Activated CD8-positive, alpha-beta memory T cell treated with anti-CD3 and anti-CD28 coated beads, Interleukin-2, amount 10 ng/mL, durations not matched to agents 7 days and 5 days (primary cell): Measurements from ENCODE around the gene PPP6R2. TPM values are rescaled to one million over a fixed set of nuclear protein-coding genes. Genes with fewer than 3 reads are reported as not detected.
"Not testable (repeated sequence)": the region's sequence is repeated elsewhere in the genome, so short reads cannot be mapped to it uniquely, and the experiment has no call there.

Experiments used
- ATAC-seq: fragments of 150-1000 bp; cut with Tn5 transposase; one replicate; pipeline ENCODE4 v1.10.0; 2021; ENCODE audit warnings: moderate library complexity
- CTCF ChIA-PET: fragments of 350-600 bp; sonication (Branson Sonifier 250); formaldehyde crosslinking; loops from one replicate; lab custom pipeline; 2021; ENCODE audit warnings: antibody characterized with exemption; lab: Charles Lee
- DNase-seq: peaks from one replicate; pipeline ENCODE4 v3.0.0-alpha.2; 2020
- H3K27ac Mint-ChIP-seq: one replicate; pipeline ENCODE4 v1.8.0; 2021; ENCODE audit warnings: mild to moderate bottlenecking, mixed read lengths
- H3K27me3 Mint-ChIP-seq: one replicate; pipeline ENCODE4 v1.8.0; 2021; ENCODE audit warnings: mixed read lengths
- H3K36me3 Mint-ChIP-seq: one replicate; pipeline ENCODE4 v1.8.0; 2021; ENCODE audit warnings: mild to moderate bottlenecking, mixed read lengths
- H3K4me1 Mint-ChIP-seq: one replicate; pipeline ENCODE4 v1.8.0; 2021; ENCODE audit warnings: mixed read lengths
- H3K4me3 Mint-ChIP-seq: one replicate; pipeline ENCODE4 v1.8.0; 2021; ENCODE audit warnings: mild to moderate bottlenecking, moderate library complexity, mixed read lengths
- H3K9me3 Mint-ChIP-seq: one replicate; pipeline ENCODE4 v1.8.0; 2022; ENCODE audit warnings: low read depth, mixed read lengths
- total RNA-seq, 2 experiments: library from RNA; stranded (reverse); gene quantifications; one replicate each; pipeline ENCODE4 v1.2.3, GENCODE V29; 2021

Gene PPP6R2
- total RNA-seq, 2 experiments from 2014 or later = 78.7 to 98.0 TPM

DNA sequence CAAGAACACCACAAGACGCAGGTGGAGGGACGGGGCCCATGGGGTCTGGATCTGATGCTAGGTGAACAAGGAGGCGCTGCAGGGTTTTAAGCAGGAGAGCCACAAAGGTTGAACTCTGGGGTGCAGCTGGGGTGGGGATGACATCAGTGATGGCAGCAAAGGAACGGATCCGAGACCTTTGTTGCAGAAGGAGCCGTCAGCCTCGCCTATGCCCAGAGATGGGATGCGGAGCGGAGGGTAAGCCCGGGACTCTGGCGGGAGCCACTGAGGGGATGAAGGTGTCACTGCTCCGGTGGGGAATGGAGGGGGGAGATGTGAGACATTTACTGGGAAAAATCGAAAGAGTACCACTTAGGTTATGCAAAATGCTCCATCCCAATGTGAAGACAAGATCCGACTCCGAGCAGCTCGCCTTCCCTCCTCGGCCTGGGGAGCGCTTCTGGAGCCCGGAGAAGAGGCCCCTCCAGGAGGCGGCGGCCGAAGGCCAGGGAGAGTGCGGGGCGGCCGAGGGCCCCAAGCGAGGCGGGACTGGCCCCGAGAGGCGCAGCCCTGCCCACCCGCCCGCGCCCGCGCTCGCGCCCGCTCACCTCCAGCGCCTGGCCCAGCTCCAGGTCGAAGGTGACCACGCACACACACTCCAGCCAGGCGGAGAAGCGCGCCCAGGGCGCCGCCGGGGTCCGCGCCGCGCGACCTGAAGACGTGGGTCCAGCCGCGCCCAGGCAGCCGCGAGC is 16.7 kb upstream of the PPP6R2 start:
- CTCF ChIA-PET = interaction anchor here (0.5 to 7.4 kb wide), 15 partner anchors 8 to 82 kb away, joined by 3 to 105 read pairs (median 4); partner anchors contain the start of genes HDAC10 and PLXNB2
- no peaks in the 10 kb centered on the region for H3K9me3 Mint-ChIP-seq
- H3K4me1 Mint-ChIP-seq = peaks cover 17% of the 10 kb centered on the region
- no peaks in the 10 kb centered on the region for H3K36me3 Mint-ChIP-seq
- peak overlapping the region; percentile 67 for H3K4me3 Mint-ChIP-seq
- DNase-seq = no peak
- no peak overlapping the region for H3K27ac Mint-ChIP-seq
- H3K27me3 Mint-ChIP-seq = peaks cover 13% of the 10 kb centered on the region
- ATAC-seq = no peak

DNA sequence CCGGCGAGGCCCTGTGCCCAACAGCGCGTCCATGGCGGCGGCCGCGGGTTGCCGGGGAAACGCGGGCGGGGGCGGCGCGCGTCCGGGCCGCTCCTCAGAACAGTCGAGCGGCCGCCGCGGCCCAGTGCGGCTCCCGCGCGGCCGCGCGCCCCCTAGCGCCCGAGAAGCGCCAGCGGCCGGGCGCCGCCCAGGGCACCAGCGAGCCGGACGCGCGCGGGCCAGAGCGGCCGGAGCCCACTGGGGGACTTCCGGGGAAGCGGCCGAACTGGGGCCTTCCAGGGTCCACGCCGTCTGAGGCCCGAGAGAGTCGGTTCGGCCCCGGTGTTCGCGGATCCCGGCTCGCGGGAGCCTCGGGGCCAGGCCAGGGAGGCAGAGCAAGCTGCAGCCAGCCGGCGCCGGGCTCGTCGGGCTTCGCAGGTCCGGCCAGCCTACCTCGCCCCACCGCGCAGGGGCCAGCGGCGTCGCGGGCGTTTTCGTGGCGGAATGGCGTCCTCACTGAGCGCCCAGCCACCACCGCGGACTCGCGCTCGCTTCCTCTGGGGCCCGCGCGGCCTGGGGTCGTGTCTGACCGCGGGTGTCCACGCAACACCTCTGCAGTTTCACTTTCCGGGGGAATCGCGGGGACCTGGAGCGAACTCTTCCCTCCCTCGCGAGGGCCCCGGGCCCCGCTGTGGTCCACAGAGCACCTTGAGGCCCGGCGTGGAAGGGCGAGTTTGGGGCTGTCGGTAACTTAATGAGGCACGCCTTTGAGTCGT is 16.0 kb upstream of the PPP6R2 start, which contains the start of gene DENND6B:
Gene DENND6B (minus strand): TSS at position 57 of the 755 bp plus-strand sequence. CDS start 24 bp downstream, at position 33.
- Mint-ChIP-seq H3K27ac (peak within 1 kb of the TSS; percentile 83), H3K4me3 (peak within 1 kb of the TSS; percentile 74), H3K36me3 (no peaks in the 10 kb centered on the region), H3K27me3 (peaks cover 13% of the 10 kb centered on the region), H3K4me1 (peaks cover 17% of the 10 kb centered on the region), H3K9me3 (no peaks in the 10 kb centered on the region)
- ATAC-seq = peak; percentile 96
- DNase-seq = peak; percentile 73
- CTCF ChIA-PET = interaction anchor here (0.6 to 7.4 kb wide), 20 partner anchors 9 to 87 kb away, joined by 3 to 105 read pairs (median 4); partner anchors contain the start of genes HDAC10 and PLXNB2

DNA sequence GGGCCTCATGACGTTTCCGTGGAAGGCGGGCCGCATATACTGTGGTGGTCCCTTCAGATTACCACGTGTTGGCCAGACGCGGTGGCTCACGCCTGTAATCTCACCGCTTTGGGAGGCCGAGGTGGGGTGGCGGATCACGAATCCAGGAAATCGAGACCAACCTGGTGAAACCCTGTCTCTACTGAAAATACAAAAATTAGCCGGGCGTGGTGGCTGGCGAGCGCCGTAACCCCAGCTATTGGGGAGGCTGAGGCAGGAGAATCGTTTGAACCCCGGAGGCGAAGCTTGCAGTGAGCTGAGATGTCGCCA is 15.5 kb upstream of the PPP6R2 start:
- Mint-ChIP-seq H3K4me3 (peak overlapping the region; percentile 74), H3K4me1 (peaks cover 17% of the 10 kb centered on the region), H3K36me3 (no peaks in the 10 kb centered on the region), H3K9me3 (no peaks in the 10 kb centered on the region), H3K27ac (peak overlapping the region; percentile 83), H3K27me3 (peaks cover 13% of the 10 kb centered on the region)
- ATAC-seq (no peak), DNase-seq (no peak)
- CTCF ChIA-PET = interaction anchor here (0.6 to 7.4 kb wide), 16 partner anchors 10 to 87 kb away, joined by 3 to 105 read pairs (median 4); partner anchors contain the start of genes HDAC10 and PLXNB2

- no peaks in the 10 kb centered on the region for H3K36me3 Mint-ChIP-seq
- no peak overlapping the region for H3K4me3 Mint-ChIP-seq
- CTCF ChIA-PET = interaction anchor here (1.2 to 7.4 kb wide), 7 partner anchors 12 to 292 kb away, joined by 3 to 105 read pairs (median 3); no protein-coding TSS in a partner anchor
- H3K9me3 Mint-ChIP-seq = no peaks in the 10 kb centered on the region
- peaks cover 13% of the 10 kb centered on the region for H3K27me3 Mint-ChIP-seq
- H3K27ac Mint-ChIP-seq = no peak overlapping the region
- peaks cover 17% of the 10 kb centered on the region for H3K4me1 Mint-ChIP-seq
- DNase-seq = no peak
- ATAC-seq = no peak
Observed at GRCh38 chr22:50329236-50329635, 13.9 kb upstream of the PPP6R2 start.

GRCh38 chr22:50334433-50334832 is 8.7 kb upstream of the PPP6R2 start:
- DNase-seq, H3K4me1 Mint-ChIP-seq, H3K27me3 Mint-ChIP-seq, H3K4me3 Mint-ChIP-seq, H3K36me3 Mint-ChIP-seq, H3K27ac Mint-ChIP-seq, ATAC-seq, H3K9me3 Mint-ChIP-seq: not testable (repeated sequence)
- CTCF ChIA-PET = interaction anchor here (1.1 to 3.0 kb wide), 4 partner anchors 7 to 153 kb away, joined by 3 to 15 read pairs (median 4); no protein-coding TSS in a partner anchor

DNA sequence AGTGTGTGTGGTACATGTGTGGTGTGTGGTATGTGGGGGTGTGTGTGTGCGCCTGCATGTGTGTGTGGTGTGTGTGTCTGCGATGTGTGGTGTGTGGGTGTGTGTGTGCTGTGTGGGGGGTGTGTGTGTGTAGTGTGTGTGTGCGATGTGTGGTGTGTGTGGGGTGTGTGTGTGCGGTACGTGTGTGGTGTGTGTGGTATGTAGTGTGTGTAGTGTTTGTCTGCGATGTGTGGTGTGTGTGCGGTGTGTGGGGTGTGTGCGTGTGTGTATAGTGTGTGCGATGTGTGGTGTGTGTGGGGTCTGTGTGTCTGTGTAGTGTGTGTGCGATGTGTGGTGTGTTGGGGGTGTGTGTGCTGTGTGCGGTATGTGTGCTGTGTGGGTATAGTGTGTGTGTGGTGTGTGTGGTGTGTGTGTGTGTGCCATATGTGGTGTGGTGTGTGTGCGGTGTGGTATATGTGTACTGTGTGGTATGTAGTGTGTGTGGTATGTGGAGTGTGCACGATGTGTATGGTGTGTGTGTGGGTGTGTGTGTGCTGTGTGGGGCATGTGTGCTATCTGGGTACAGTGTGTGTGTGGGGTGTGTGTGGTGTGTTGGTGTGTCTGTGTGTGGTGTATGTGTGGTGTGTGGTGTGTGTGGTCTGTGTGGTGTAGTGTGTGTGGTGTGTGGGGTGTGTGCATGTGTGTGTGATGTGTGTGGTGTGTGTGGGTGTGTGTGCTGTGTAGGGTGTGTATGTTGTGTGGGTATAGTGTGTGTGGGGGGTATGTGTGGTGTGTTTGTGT is 5.7 kb upstream of the PPP6R2 start:
- Mint-ChIP-seq H3K9me3 (no peaks in the 10 kb centered on the region), H3K36me3 (no peaks in the 10 kb centered on the region), H3K4me3 (no peak overlapping the region), H3K27me3 (no peaks in the 10 kb centered on the region), H3K27ac (no peak overlapping the region), H3K4me1 (peaks cover 8% of the 10 kb centered on the region)
- DNase-seq = no peak
- CTCF ChIA-PET = no interaction called here
- ATAC-seq = no peak

DNA sequence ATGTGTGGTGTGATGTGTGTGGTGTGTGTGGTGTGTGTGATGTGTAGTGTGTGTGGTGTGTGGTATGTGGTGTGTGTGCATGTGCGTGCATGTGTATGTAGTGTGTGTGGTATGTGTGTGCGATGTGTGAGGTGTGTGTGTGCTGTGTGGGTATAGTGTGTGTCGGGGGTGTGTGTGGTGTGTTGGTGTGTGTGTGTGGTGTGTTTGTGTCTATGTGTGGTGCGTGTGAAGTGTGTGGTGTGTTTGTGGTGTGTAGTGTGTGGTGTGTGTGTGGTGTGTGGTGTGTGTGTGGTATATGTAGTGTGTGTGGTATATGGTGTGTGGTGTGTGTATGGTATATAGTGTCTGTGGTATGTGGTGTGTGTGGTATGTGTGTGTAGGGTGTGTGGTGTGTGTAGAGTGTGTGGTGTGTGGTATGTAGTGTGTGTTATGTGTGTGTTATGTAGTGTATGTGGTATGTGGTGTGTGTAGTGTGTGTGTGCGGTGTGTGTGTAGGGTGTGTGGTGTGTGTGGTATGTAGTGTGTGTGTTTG is 5.0 kb upstream of the PPP6R2 start:
- Mint-ChIP-seq H3K36me3 (no peaks in the 10 kb centered on the region), H3K9me3 (no peaks in the 10 kb centered on the region), H3K4me1 (peaks cover 8% of the 10 kb centered on the region), H3K27ac (no peak overlapping the region), H3K4me3 (no peak overlapping the region), H3K27me3 (no peaks in the 10 kb centered on the region)
- DNase-seq (no peak), ATAC-seq (no peak)
- CTCF ChIA-PET = no interaction called here

- Mint-ChIP-seq H3K4me3 (no peak overlapping the region), H3K9me3 (no peaks in the 10 kb centered on the region), H3K36me3 (no peaks in the 10 kb centered on the region), H3K4me1 (peaks cover 8% of the 10 kb centered on the region), H3K27me3 (no peaks in the 10 kb centered on the region), H3K27ac (no peak overlapping the region)
- CTCF ChIA-PET = no interaction called here
- DNase-seq = no peak
- ATAC-seq = no peak
Observed at GRCh38 chr22:50338860-50339462, 4.2 kb upstream of the PPP6R2 start.

DNA sequence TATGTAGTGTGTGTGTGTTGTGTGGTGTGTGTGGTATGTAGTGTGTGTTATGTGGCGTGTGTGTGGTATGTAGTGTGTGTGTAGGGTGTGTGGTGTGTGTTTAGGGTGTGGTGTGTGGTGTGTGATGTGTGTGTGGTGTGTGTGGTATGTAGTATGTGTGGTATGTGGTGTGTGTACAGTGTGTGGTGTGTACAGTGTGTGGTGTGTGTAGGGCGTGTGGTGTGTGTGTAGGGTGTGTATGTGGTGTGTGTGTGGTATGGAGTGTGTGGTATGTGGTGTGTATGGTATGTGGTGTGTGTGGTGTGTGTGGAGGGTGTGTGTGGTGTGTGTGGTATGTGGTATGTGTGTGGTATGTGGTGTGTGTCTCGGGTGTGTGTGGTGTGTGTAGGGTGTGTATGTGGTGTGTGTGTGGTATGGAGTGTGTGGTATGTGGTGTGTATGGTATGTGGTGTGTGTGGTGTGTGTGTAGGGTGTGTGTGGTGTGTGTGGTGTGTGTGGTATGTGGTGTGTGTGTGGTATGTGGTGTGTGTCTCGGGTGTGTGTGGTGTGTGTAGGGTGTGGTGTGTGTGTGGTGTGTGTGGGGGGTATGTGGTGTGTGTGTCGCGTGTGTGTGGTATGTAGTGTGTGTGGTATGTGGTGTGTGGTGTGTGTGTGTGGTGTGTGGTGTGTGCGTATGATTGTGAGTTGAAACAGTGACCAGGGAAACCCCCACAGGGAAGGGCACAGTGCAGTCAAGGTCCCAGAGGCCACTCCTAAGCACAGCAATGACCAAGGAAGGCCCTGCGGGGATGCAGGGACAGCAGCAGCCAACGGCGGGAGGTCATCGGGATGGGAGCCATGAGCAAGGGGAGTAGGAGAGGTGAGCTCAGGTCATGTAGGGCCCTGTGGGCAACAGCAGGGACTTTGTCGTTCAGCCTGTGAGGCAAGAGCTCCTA is 2.9 kb upstream of the PPP6R2 start:
- peaks cover 8% of the 10 kb centered on the region for H3K4me1 Mint-ChIP-seq
- H3K9me3 Mint-ChIP-seq = no peaks in the 10 kb centered on the region
- no peaks in the 10 kb centered on the region for H3K36me3 Mint-ChIP-seq
- H3K27ac Mint-ChIP-seq = no peak overlapping the region
- CTCF ChIA-PET = interaction anchor here (1.2 to 2.7 kb wide), 13 partner anchors 6 to 185 kb away, joined by 3 to 68 read pairs (median 12); partner anchors contain the start of genes DENND6B, HDAC10, SCO2 and TUBGCP6
- H3K4me3 Mint-ChIP-seq = no peak overlapping the region
- ATAC-seq (no peak), DNase-seq (peak; percentile 59)
- no peaks in the 10 kb centered on the region for H3K27me3 Mint-ChIP-seq

DNA sequence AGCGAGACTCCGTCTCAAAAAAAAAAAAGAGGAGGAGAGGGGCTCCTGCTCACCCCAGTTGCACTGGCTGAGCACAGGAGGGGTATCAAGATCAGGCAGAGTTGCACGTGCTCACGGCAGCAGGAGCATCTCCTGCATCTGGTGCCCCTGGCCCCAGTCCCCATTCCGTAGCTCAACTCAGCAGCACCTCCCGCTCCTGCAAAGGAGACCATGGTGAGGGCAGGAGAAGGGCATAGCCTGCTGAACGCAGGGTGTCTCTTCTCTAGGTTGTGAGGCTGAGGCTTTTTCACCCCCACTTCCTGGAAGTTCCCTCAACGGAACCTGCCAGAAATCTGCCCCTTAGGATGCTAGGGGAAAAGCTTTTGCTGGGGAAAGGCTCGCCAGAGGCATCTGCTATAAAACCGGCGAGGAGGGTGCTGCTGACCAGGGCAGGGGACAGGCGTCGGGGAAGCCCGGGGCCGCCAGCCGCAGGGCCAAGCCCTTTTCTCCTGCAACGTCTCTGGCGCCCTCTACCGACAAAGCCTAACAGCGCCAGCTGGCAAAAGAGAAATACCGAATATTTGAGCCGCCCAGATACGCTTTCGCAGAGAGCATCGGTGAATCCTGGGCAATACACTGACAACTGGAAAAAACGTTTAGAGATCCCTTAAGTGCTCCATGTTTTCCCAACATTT is 1.0 kb upstream of the PPP6R2 start:
- Mint-ChIP-seq H3K27ac (peak overlapping the region; percentile 89), H3K4me3 (peak overlapping the region; percentile 77), H3K4me1 (peaks cover 8% of the 10 kb centered on the region), H3K9me3 (no peaks in the 10 kb centered on the region), H3K36me3 (no peaks in the 10 kb centered on the region), H3K27me3 (no peaks in the 10 kb centered on the region)
- ATAC-seq = peak; percentile 58
- peak; percentile 93 for DNase-seq
- CTCF ChIA-PET = interaction anchor here (0.7 to 2.7 kb wide), 40 partner anchors 8 to 279 kb away, joined by 3 to 68 read pairs (median 4); partner anchors contain the start of genes ADM2, DENND6B, HDAC10 and MAPK12

DNA sequence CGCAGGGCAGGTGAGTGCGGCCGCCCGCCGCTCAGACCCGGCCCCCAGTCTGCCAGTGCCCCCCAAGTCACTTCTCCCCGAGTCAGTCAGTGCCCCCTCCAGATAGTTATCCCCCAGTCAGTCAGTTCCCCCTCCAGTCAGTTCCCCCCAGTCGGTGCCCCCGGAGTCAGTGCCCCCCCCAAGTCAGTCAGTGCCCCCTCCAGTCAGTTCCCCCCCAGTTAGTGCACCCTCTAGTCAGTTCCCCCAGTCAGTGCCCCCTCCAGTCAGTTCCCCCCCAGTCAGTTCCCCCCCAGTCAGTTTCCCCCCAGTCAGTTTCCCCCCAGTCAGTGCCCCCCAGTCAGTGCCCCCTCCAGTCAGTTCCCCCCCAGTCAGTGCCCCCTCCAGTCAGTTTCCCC is 411 bp downstream of the PPP6R2 start:
- H3K4me3 Mint-ChIP-seq = peak overlapping the region; percentile 47
- ATAC-seq = no peak
- no peak overlapping the region for H3K27ac Mint-ChIP-seq
- no peak for DNase-seq
- no peaks in the 10 kb centered on the region for H3K27me3 Mint-ChIP-seq
- H3K36me3 Mint-ChIP-seq = no peaks in the 10 kb centered on the region
- peaks cover 8% of the 10 kb centered on the region for H3K4me1 Mint-ChIP-seq
- H3K9me3 Mint-ChIP-seq = no peaks in the 10 kb centered on the region
- CTCF ChIA-PET = interaction anchor here (0.6 to 0.7 kb wide), 2 partner anchors 17 to 18 kb away, joined by 3 to 4 read pairs; no protein-coding TSS in a partner anchor
